ENCODE data around the gene CD200R1L. TPM values are rescaled to one million over a fixed set of nuclear protein-coding genes. Genes with fewer than 3 reads are reported as not detected.

The CD200R1L gene
- total and polyA plus RNA-seq, 2 of the 13 experiments (the other 11 are each of a cell fraction or from before 2014, with no cell fraction given), result not detected

DNA sequence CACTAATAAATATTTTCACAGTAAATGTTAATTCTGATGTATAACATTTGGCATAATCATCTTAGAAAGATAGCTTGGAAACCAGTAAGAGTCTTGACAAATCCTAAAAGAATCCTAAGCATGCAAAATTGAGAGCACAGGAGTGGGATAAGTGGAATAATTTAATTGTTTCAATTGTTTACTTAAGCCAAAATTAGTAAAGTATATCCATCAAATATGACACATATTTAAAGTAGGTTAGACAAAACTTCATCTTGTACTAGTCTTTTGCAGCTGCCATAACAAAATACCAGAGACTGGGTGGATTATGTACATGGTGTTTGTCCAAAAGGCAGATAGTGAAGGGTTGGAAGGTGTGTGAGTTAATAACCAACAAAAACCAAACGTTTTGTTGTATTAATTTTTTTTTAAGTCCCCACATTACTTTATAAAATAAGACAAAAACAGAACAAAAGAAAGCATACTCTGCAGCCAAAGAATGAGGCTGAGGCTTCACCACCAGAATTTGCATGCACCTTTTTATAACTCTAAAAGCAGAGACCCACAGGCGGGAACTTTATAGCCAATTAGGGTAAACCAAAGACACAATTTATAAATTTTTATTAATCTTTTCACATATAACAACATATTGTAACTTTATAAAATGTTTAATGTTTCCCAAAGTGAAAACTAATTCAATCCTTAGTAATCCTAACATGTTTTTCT, 41.9 kb upstream of the CD200R1L start:
- WGBS (ENCODE audit: low lambda C conversion rate), result 0% methylated on average over 2 of the region's 2 CpGs
- H3K36me3 ChIP-seq (replicated peaks in 1 of 2; ENCODE audit: control insufficient read depth in 1 of 2, insufficient read depth in 2 of 2, low read length in 2 of 2), result no peaks in the 10 kb centered on the region
- no peaks in the 10 kb centered on the region; a peak in 1 of 5 replicates for H3K27me3 ChIP-seq (ENCODE audit: control insufficient read depth in 1 of 2, insufficient read depth in 2 of 2, low read length in 2 of 2)
- ATAC-seq, result no peak
- no TSS peak for BruUV-seq (replicated peaks)
- no peaks in the 10 kb centered on the region for H3K4me1 ChIP-seq (ENCODE audit: insufficient read depth, low read length)
- intact Hi-C loops (cut with micrococcal nuclease; ENCODE audit: unreplicated experiment), result no loop called here
- no peak overlapping the region for H3K4me2 ChIP-seq (ENCODE audit: low read depth, low read length)
- H3K4me3 ChIP-seq (replicated peaks in 1 of 3; ENCODE audit: insufficient read depth in 1 of 3, low read depth in 2 of 3, low read length in 3 of 3), result no peak overlapping the region
- POLR2A ChIA-PET, result no interaction called here
- no peaks in the 10 kb centered on the region for H3K79me2 ChIP-seq (ENCODE audit: insufficient read depth, low read length)
- no peak overlapping the region for H3K27ac ChIP-seq (ENCODE audit: extremely low read length, insufficient read depth, low read length)
- H2AFZ ChIP-seq (ENCODE audit: low read length), result no peak overlapping the region
- no peak for DNase-seq (ENCODE audit: low spot score)
- no peak overlapping the region for H3K9ac ChIP-seq (ENCODE audit: insufficient read depth, low read depth, low read length)
- TF ChIP-seq HDAC1 (CRISPR knock-in tag; IDR thresholded peaks at IDR 0.05), result no peak
- TF ChIP-seq, protein P1, sequence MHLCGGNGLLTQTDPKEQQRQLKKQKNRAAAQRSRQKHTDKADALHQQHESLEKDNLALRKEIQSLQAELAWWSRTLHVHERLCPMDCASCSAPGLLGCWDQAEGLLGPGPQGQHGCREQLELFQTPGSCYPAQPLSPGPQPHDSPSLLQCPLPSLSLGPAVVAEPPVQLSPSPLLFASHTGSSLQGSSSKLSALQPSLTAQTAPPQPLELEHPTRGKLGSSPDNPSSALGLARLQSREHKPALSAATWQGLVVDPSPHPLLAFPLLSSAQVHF (CRISPR knock-in tag; IDR thresholded peaks at IDR 0.05), result no peak
- TF ChIP-seq, protein P2, sequence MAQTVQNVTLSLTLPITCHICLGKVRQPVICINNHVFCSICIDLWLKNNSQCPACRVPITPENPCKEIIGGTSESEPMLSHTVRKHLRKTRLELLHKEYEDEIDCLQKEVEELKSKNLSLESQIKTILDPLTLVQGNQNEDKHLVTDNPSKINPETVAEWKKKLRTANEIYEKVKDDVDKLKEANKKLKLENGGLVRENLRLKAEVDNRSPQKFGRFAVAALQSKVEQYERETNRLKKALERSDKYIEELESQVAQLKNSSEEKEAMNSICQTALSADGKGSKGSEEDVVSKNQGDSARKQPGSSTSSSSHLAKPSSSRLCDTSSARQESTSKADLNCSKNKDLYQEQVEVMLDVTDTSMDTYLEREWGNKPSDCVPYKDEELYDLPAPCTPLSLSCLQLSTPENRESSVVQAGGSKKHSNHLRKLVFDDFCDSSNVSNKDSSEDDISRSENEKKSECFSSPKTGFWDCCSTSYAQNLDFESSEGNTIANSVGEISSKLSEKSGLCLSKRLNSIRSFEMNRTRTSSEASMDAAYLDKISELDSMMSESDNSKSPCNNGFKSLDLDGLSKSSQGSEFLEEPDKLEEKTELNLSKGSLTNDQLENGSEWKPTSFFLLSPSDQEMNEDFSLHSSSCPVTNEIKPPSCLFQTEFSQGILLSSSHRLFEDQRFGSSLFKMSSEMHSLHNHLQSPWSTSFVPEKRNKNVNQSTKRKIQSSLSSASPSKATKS (CRISPR knock-in tag; IDR thresholded peaks at IDR 0.05), result no peak
- TF ChIP-seq ZNF430 (CRISPR knock-in tag; IDR thresholded peaks at IDR 0.05), result no peak
- TF ChIP-seq ARNTL (CRISPR knock-in tag; IDR thresholded peaks at IDR 0.05), result no peak
- TF ChIP-seq SIN3A (IDR thresholded peaks at IDR 0.05; ENCODE audit: borderline replicate concordance, low read depth, low read length), result no peak
- no peak for TF ChIP-seq NR2F2 (IDR thresholded peaks at IDR 0.05; ENCODE audit: borderline replicate concordance, low read depth)
- TF ChIP-seq, protein P3, sequence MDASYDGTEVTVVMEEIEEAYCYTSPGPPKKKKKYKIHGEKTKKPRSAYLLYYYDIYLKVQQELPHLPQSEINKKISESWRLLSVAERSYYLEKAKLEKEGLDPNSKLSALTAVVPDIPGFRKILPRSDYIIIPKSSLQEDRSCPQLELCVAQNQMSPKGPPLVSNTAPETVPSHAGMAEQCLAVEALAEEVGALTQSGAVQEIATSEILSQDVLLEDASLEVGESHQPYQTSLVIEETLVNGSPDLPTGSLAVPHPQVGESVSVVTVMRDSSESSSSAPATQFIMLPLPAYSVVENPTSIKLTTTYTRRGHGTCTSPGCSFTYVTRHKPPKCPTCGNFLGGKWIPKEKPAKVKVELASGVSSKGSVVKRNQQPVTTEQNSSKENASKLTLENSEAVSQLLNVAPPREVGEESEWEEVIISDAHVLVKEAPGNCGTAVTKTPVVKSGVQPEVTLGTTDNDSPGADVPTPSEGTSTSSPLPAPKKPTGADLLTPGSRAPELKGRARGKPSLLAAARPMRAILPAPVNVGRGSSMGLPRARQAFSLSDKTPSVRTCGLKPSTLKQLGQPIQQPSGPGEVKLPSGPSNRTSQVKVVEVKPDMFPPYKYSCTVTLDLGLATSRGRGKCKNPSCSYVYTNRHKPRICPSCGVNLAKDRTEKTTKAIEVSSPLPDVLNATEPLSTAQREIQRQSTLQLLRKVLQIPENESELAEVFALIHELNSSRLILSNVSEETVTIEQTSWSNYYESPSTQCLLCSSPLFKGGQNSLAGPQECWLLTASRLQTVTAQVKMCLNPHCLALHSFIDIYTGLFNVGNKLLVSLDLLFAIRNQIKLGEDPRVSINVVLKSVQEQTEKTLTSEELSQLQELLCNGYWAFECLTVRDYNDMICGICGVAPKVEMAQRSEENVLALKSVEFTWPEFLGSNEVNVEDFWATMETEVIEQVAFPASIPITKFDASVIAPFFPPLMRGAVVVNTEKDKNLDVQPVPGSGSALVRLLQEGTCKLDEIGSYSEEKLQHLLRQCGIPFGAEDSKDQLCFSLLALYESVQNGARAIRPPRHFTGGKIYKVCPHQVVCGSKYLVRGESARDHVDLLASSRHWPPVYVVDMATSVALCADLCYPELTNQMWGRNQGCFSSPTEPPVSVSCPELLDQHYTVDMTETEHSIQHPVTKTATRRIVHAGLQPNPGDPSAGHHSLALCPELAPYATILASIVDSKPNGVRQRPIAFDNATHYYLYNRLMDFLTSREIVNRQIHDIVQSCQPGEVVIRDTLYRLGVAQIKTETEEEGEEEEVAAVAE (CRISPR knock-in tag; IDR thresholded peaks at IDR 0.05; ENCODE audit: borderline replicate concordance), result no peak
- H3K9me3 ChIP-seq (ENCODE audit: low read length), result no peaks in the 10 kb centered on the region
- no peaks in the 10 kb centered on the region for H4K20me1 ChIP-seq (ENCODE audit: insufficient read depth, low read length)
- in situ Hi-C loops (cut with HindIII; ENCODE audit: extremely low pct_ligation_motif_present, low pct_unique_long_range_greater_than_20kb), result no loop called here
- CTCF ChIA-PET (ENCODE audit: low intra/inter-chr PET ratio, low total read pairs), result no interaction called here
- no peak for FAIRE-seq
